Smooth muscle cell of the umbilical artery (primary cell): Measurements from ENCODE around the gene UBE2C. TPM values are rescaled to one million over a fixed set of nuclear protein-coding genes. Genes with fewer than 3 reads are reported as not detected.

Experiments used
- total RNA-seq: library from RNA; depleted of rRNA; stranded (reverse); fragments of >200 nt; gene quantifications from 2 replicates; pipeline ENCODE4 v1.2.3, GENCODE V29; 2014

The UBE2C gene
- 2.1 and 11.3 TPM in 2 replicates for total RNA-seq

DNA sequence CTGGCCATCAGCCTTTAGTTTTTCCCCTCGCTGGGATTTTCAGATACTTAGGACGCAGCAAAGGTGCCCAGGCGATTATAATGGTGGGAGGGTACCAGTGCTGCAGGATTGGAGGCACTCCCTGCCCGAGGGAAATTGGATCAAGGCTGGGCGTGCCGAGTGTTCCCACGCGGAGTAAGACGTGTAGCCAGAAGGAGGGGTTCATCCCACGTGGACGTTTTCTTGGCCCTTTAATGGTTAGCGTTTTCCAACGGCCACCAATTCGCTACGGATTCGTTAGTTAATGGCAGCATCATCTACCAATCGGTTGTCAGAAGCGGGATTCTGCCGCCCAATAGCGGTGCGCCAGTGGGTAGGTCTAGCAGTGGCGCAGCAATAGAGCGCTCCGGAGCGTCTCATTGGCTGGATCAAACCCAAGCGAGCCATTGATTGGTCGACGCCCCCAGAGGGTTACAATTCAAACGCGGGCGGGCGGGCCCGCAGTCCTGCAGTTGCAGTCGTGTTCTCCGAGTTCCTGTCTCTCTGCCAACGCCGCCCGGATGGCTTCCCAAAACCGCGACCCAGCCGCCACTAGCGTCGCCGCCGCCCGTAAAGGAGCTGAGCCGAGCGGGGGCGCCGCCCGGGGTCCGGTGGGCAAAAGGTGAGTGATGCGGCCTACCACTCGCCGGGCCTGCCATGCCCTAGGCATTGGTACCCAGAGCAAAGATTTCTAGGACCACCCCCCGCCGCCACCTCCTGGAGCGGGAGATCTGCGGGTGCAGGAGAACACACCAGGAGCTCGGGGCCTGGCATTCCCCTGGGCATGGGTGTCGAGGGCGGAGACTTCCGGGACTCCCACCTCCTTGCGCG lies at the start of gene UBE2C:
Gene UBE2C, plus strand, starts transcription at position 488 of the 849 bp plus-strand sequence. Its CDS starts 52 bp downstream, at position 540.

DNA sequence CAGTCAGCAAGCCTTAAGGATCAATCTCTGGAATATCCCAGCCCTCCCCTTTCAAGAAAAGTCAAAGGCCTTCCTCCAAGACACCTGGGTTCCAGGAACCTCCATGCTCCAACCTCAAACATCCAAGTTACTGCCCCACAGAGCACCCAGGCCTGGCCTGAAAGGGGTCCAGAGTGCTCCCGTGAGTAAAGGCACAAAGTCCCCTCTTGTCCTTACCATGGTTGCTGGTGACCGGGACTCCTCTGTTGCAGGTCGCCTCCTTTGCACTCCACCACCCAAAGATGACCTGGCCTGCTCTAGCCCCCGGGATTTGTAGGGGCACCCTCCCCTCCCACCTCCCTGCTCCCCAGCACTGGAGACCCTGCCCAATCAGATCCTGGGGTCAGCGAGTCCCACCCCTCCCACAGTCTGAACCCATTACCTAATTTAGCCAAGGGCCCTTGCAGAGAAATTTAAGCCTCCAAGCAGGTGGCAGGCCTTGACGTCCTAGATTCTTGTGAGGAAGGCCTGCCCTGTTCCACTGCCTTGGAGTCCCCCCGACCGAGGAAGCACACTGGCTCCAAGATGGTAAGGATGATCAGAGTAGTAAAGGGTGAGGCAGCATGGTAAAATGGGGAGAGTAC lies 14.7 kb downstream of the UBE2C start, which contains the start of gene TNNC2:
Gene TNNC2, minus strand, starts transcription at position 283 of the 623 bp plus-strand sequence. Its CDS starts 64 bp downstream, at position 219.

DNA sequence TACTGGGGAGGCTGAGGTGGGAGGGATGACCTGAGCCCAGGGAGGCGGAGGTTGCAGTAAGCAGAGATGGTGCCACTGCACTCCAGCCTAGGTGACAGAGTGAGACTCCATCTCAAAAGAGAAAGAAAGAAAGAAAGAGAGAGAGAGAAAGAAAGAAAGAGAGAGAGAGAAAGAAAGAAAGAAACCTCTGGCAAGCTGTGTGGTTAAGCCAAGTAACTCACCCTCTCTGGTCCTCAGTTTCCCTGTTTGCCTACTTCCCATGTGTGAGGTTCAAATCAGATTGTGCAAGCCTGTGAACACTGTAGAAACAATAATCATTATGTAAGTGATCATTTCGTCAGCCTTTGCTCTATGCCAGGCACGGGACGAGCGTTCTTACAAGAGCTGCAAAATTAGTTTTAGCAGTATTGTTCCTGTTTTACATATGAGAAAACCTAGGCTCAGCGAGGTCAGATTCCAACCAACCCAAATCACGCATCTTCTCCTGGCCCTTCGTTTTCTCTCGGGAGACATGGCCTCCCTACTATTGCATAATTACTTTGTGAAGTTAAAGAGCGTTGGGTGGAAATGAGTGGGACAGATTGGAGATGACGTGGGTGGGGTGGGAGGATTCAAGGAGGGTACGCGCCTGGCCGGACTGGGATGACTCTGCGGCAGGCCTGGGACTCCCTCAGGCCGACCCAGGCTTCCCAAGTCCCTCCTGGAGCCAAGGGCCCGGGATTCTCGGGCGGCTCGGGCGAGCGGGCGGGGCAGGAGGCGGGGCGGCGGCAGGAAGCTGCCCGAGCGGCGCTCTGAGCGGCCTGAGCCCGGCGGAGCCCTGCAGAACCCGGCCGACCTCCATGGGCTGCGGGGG lies 20.8 kb downstream of the UBE2C start, which contains the start of gene SNX21:
Gene SNX21, plus strand, starts transcription at position 770 of the 853 bp plus-strand sequence. CDS start 121 bp downstream, outside the sequence.

DNA sequence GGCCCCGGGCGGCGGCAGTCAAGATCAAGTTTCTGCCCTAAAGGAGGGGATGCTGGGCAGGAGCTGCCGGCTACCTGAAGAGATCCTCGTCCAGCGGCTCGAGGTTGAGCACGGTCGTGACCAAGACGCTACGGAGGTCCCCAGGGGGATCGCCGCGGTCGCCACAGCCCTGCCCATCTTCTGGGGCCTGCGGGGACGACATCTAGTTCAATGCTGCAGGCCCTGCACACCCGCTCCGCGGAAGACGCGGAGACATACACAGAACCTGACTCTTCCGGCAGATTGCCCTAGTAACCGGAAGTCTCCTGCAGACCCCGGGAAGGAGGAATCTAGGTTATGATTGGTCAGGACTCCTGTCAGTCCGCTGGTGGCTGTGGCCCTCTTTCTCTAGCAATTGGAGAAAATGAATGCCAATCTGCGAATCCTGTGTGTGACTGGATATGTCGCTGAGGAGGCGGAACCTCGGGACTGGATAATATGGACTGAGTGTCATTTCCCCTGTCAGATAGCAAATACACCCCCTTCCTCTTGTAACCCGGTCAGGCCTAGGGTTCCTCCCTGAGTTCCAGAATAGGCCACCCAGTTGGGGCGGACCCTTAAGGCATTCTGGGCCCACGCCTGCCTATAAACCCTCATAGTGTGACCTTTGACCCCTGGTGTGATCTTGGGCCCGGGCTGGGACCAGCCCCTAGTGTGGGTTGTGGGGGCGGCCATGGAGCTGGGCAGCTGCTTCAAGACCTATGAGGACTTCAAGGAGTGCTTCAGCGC lies 44.9 kb downstream of the UBE2C start, which contains the start of the genes ACOT8 and ZSWIM3:
Gene ACOT8, minus strand, starts transcription at position 279 of the 768 bp plus-strand sequence. Its CDS starts 77 bp downstream, at position 202.
Gene ZSWIM3, plus strand, starts transcription at position 501 of the 768 bp plus-strand sequence. Its CDS starts 212 bp downstream, at position 713.

Other genes with a start within 250 kb of the UBE2C start
- gene WFDC8, start 233.4 kb upstream of the UBE2C start, total RNA-seq, result not detected in 2 replicates
- gene WFDC10A, start 182.9 kb upstream of the UBE2C start, total RNA-seq, result not detected in 2 replicates
- gene WFDC9, start 181.4 kb upstream of the UBE2C start, total RNA-seq, result not detected in 2 replicates
- gene WFDC11, start 142.4 kb upstream of the UBE2C start, total RNA-seq, result not detected in 2 replicates
- not detected in 2 replicates for gene WFDC13, start 110.6 kb upstream of the UBE2C start, total RNA-seq
- not detected in 2 replicates for gene WFDC10B, start 107.6 kb upstream of the UBE2C start, total RNA-seq
- not detected in 2 replicates for gene SPINT4, start 90.3 kb upstream of the UBE2C start, total RNA-seq
- 0.89 TPM in 1 of 2 replicates, not detected in the other for gene WFDC3, start 20.8 kb upstream of the UBE2C start, total RNA-seq
- gene DNTTIP1, start 20.7 kb upstream of the UBE2C start, total RNA-seq, result 10.7 and 13.4 TPM in 2 replicates
- not detected in 2 replicates for gene TNNC2, start 14.7 kb downstream of the UBE2C start, total RNA-seq
- gene SNX21, start 21.2 kb downstream of the UBE2C start, total RNA-seq, result 33.3 and 34.7 TPM in 2 replicates
- 23.4 and 43.1 TPM in 2 replicates for gene ACOT8, start 44.7 kb downstream of the UBE2C start, total RNA-seq
- 6.0 and 8.6 TPM in 2 replicates for gene ZSWIM3, start 45.0 kb downstream of the UBE2C start, total RNA-seq
- 2.7 and 4.1 TPM in 2 replicates for gene ZSWIM1, start 68.6 kb downstream of the UBE2C start, total RNA-seq
- gene SPATA25, start 75.0 kb downstream of the UBE2C start, total RNA-seq, result 1.1 and 2.1 TPM in 2 replicates
- gene NEURL2, start 78.6 kb downstream of the UBE2C start, total RNA-seq, result 3.3 and 7.1 TPM in 2 replicates
- 94.6 and 108 TPM in 2 replicates for gene CTSA, start 78.7 kb downstream of the UBE2C start, total RNA-seq
- 17.8 and 27.7 TPM in 2 replicates for gene PLTP, start 99.5 kb downstream of the UBE2C start, total RNA-seq
- 6.2 and 8.4 TPM in 2 replicates for gene PCIF1, start 122.0 kb downstream of the UBE2C start, total RNA-seq
- gene ZNF335, start 159.6 kb downstream of the UBE2C start, total RNA-seq, result 12.2 and 16.2 TPM in 2 replicates
- 0.30 and 3.1 TPM in 2 replicates for gene MMP9, start 196.3 kb downstream of the UBE2C start, total RNA-seq
- 0.30 and 1.3 TPM in 2 replicates for gene SLC12A5, start 216.6 kb downstream of the UBE2C start, total RNA-seq